Right lobe of liver (tissue), 4 donors: ENCODE measurements around the gene KCNA1.

Source experiments
- CTCF ChIP-seq, 4 donors: fragments of 200-600 bp in 3 of 4; fragments of 450-650 bp in 1 of 4; IDR thresholded peaks; one replicate each; pipeline versions ENCODE4 v1.5.1 to v1.8.0; 2016 to 2022; ENCODE audit warnings: antibody characterized with exemption in 4 of 4, mild to moderate bottlenecking in 2 of 4
- POLR2A ChIP-seq: fragments of 450-650 bp; IDR thresholded peaks from one replicate; pipeline ENCODE4 v1.6.1; 2017; ENCODE audit warnings: antibody characterized with exemption, mild to moderate bottlenecking
- donor health status: DM: no; HTN: no; CAD: no.
- donor health status: DM: no; HTN: no; CAD: no.
- donor health status: DM: no; HTN: yes; CAD: no.

GRCh38 chr12:4959381-4959780 is 49.7 kb downstream of the KCNA1 start:
- TF ChIP-seq CTCF (IDR thresholded peaks at IDR 0.05) (no peak), POLR2A (no peak)
